ENCODE results near the gene EGFR. TPM values are rescaled to one million over a fixed set of nuclear protein-coding genes. Genes with fewer than 3 reads are reported as not detected.

Gene EGFR
- polyA plus RNA-seq, 2 of the 4 experiments (the other 2 are of a cell fraction) = 59.5 to 63.8 TPM

DNA sequence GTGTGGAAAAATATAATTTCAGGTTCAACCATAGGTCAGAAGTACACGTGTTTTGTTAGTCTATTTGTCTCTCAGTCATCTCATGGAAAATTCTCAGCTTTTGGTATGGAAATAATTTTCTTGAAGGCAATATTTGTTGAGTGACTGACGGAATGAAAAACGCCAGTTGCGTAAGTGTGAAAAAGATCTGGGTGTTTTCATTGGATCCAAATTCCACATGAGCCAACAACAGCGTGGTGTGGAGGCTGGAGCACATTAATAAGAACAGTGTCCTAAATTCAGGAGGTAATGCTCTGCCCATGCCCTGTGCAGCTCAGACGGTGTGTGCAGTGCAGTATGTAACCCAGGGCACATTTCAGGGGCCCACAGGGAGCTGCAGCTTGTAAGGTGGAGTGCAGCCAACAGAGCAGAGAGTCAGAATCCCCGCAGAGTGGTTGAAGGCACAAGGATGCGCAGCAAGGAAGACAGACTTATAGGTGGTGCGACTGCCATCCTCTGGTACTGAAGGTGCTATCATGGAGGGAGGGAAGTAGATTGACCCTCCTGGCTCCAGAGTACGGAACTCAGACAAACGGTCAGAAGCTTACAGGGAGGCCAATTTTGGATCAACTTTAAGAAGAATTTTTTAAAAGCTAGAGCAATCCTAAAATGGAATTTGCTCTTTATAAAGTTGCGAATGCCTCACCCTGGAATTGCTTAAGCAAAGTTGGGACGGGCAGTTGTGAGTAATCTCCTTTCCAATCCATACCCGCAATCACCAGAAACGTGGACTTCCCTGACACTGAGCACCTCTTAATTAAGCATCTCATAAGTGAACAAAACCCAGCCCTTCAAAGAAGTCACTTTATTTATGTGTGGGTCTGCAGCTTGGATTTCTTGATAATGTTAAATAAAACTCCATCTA, 38.0 kb downstream of the EGFR start (continued):
- TF ChIP-seq HES2 (IDR thresholded peaks at IDR 0.05) (peak; percentile 66; the same call in 1 of the 2 replicates), ZFP36 (IDR thresholded peaks at IDR 0.05; ENCODE audit: borderline replicate concordance, partially characterized antibody) (no peak), RFX5 (IDR thresholded peaks at IDR 0.05) (no peak), FOXS1 (CRISPR knock-in tag; IDR thresholded peaks at IDR 0.05) (no peak), EHMT2 (IDR thresholded peaks at IDR 0.05; ENCODE audit: low read depth) (no peak), RARB (CRISPR knock-in tag; IDR thresholded peaks at IDR 0.05) (no peak)
- TF ChIP-seq, protein P1, sequence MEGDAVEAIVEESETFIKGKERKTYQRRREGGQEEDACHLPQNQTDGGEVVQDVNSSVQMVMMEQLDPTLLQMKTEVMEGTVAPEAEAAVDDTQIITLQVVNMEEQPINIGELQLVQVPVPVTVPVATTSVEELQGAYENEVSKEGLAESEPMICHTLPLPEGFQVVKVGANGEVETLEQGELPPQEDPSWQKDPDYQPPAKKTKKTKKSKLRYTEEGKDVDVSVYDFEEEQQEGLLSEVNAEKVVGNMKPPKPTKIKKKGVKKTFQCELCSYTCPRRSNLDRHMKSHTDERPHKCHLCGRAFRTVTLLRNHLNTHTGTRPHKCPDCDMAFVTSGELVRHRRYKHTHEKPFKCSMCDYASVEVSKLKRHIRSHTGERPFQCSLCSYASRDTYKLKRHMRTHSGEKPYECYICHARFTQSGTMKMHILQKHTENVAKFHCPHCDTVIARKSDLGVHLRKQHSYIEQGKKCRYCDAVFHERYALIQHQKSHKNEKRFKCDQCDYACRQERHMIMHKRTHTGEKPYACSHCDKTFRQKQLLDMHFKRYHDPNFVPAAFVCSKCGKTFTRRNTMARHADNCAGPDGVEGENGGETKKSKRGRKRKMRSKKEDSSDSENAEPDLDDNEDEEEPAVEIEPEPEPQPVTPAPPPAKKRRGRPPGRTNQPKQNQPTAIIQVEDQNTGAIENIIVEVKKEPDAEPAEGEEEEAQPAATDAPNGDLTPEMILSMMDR (IDR thresholded peaks at IDR 0.05) = peak; percentile 56; the same call in 2 of the 3 replicates
- TF ChIP-seq, protein P2, sequence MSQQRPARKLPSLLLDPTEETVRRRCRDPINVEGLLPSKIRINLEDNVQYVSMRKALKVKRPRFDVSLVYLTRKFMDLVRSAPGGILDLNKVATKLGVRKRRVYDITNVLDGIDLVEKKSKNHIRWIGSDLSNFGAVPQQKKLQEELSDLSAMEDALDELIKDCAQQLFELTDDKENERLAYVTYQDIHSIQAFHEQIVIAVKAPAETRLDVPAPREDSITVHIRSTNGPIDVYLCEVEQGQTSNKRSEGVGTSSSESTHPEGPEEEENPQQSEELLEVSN (IDR thresholded peaks at IDR 0.05; ENCODE audit: borderline replicate concordance, low read depth) = 0 out of 2 replicates have a peak, but pooled peaks have one; percentile 17

DNA sequence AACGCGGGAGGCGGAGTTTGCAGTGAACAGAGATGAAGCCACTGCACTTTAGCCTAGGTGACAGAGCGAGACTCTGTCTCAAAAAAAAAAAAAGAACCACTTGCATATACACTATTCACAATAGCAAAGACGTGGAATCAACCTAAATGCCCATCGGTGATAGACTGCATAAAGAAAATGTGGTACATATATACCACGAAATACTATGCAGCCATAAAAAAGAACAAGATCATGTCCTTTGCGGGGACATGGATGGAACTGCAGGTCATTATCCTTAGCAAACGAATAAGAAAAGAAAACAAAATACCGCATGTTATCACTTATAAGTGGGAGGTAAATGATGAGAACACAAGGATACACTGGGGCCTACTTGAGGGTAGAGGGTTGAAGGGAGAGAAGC, 39.5 kb downstream of the EGFR start:
- DNase-seq (ENCODE audit: low read depth in 1 of 2, low spot score in 1 of 2) (no peak), ATAC-seq (no peak), FAIRE-seq (no peak)
- Histone ChIP-seq H3K4me1 (peaks cover 93% of the 10 kb centered on the region), H3K4me2 (no peak overlapping the region), H3K9me3 (no peaks in the 10 kb centered on the region), H3K27ac (peak overlapping the region; percentile 85 to 92; a peak in 4 of 6 replicates), H3K4me3 (no peak overlapping the region)
- CTCF ChIA-PET = interaction anchor here (1.0 to 2.4 kb wide), 3 partner anchors 22 to 270 kb away, joined by 3 to 37 read pairs (median 13); no protein-coding TSS in a partner anchor
- 95% methylated on average over 10 of the region's 10 CpGs for WGBS (ENCODE audit: missing lambda C conversion rate)
- POLR2A ChIA-PET = no interaction called here
- no peak for TF ChIP-seq ZNF302 (CRISPR knock-in tag; IDR thresholded peaks at IDR 0.05)
- no peak for TF ChIP-seq CEBPB (IDR thresholded peaks at IDR 0.05)
- no peak for TF ChIP-seq CHD4 (IDR thresholded peaks at IDR 0.05; ENCODE audit: borderline replicate concordance)
- TF ChIP-seq, protein P3, sequence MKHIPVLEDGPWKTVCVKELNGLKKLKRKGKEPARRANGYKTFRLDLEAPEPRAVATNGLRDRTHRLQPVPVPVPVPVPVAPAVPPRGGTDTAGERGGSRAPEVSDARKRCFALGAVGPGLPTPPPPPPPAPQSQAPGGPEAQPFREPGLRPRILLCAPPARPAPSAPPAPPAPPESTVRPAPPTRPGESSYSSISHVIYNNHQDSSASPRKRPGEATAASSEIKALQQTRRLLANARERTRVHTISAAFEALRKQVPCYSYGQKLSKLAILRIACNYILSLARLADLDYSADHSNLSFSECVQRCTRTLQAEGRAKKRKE (CRISPR knock-in tag; IDR thresholded peaks at IDR 0.05; ENCODE audit: low read depth) = no peak
- TF ChIP-seq CBX2 (IDR thresholded peaks at IDR 0.05; ENCODE audit: borderline replicate concordance, low read depth) = no peak
- TF ChIP-seq, protein P1 (IDR thresholded peaks at IDR 0.05) = no peak
- TF ChIP-seq, protein P4, sequence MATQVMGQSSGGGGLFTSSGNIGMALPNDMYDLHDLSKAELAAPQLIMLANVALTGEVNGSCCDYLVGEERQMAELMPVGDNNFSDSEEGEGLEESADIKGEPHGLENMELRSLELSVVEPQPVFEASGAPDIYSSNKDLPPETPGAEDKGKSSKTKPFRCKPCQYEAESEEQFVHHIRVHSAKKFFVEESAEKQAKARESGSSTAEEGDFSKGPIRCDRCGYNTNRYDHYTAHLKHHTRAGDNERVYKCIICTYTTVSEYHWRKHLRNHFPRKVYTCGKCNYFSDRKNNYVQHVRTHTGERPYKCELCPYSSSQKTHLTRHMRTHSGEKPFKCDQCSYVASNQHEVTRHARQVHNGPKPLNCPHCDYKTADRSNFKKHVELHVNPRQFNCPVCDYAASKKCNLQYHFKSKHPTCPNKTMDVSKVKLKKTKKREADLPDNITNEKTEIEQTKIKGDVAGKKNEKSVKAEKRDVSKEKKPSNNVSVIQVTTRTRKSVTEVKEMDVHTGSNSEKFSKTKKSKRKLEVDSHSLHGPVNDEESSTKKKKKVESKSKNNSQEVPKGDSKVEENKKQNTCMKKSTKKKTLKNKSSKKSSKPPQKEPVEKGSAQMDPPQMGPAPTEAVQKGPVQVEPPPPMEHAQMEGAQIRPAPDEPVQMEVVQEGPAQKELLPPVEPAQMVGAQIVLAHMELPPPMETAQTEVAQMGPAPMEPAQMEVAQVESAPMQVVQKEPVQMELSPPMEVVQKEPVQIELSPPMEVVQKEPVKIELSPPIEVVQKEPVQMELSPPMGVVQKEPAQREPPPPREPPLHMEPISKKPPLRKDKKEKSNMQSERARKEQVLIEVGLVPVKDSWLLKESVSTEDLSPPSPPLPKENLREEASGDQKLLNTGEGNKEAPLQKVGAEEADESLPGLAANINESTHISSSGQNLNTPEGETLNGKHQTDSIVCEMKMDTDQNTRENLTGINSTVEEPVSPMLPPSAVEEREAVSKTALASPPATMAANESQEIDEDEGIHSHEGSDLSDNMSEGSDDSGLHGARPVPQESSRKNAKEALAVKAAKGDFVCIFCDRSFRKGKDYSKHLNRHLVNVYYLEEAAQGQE (IDR thresholded peaks at IDR 0.05) = no peak
- TF ChIP-seq, protein P5, sequence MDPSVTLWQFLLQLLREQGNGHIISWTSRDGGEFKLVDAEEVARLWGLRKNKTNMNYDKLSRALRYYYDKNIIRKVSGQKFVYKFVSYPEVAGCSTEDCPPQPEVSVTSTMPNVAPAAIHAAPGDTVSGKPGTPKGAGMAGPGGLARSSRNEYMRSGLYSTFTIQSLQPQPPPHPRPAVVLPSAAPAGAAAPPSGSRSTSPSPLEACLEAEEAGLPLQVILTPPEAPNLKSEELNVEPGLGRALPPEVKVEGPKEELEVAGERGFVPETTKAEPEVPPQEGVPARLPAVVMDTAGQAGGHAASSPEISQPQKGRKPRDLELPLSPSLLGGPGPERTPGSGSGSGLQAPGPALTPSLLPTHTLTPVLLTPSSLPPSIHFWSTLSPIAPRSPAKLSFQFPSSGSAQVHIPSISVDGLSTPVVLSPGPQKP (IDR thresholded peaks at IDR 0.05; ENCODE audit: low read depth, low read length) = no peak
- TF ChIP-seq EP300 (IDR thresholded peaks at IDR 0.05) = no peak
- no peak for TF ChIP-seq CBX8 (IDR thresholded peaks at IDR 0.05)
- TF ChIP-seq RNF2 (IDR thresholded peaks at IDR 0.05; ENCODE audit: borderline replicate concordance, low read depth) = no peak
- TF ChIP-seq CHD2 (IDR thresholded peaks at IDR 0.05; ENCODE audit: low read length, partially characterized antibody) = no peak
- no peak for TF ChIP-seq EHF (CRISPR knock-in tag; IDR thresholded peaks at IDR 0.05)
- TF ChIP-seq, protein P6, sequence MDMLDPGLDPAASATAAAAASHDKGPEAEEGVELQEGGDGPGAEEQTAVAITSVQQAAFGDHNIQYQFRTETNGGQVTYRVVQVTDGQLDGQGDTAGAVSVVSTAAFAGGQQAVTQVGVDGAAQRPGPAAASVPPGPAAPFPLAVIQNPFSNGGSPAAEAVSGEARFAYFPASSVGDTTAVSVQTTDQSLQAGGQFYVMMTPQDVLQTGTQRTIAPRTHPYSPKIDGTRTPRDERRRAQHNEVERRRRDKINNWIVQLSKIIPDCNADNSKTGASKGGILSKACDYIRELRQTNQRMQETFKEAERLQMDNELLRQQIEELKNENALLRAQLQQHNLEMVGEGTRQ (IDR thresholded peaks at IDR 0.05) = no peak

Data from A549 (cell line).